Measurements from ENCODE around the gene POLR1D.
"Not testable (repeated sequence)": the region's sequence is repeated elsewhere in the genome, so short reads cannot be mapped to it uniquely, and the experiment has no call there.

Gene POLR1D

DNA sequence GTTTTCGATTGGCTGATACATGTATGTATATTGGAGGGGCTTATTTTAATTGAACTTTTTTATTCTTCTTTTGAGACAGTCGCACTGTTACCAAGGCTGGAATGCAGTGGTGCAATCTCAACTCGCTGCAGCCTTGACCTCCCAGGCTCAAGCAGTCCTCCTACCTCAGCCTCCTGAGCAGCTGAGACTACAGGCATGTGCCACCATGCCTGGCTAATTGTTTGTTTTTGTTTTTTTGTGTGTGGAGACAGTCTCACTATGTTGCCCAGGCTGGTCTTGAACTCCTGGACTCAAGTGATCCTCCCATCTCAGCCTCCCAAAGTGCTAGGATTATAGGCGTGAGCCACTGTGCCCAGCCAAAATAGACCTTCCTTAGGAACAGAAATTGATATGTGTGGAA lies 7.1 kb downstream of the POLR1D start:
- H3K27me3 ChIP-seq (ENCODE audit: control insufficient read depth, insufficient read depth, low read length); H3K27ac ChIP-seq (ENCODE audit: low read depth, low read length); H3K9me3 ChIP-seq (ENCODE audit: control insufficient read depth, insufficient read depth, low read length); H3K4me3 ChIP-seq (ENCODE audit: low read depth, low read length); H3K4me1 ChIP-seq (ENCODE audit: control insufficient read depth, insufficient read depth, low read length); H3K9ac ChIP-seq (ENCODE audit: low read depth, low read length): not testable (repeated sequence)
- H3K36me3 ChIP-seq (ENCODE audit: control insufficient read depth, insufficient read depth, low read length): peaks cover 28% of the 10 kb centered on the region

DNA sequence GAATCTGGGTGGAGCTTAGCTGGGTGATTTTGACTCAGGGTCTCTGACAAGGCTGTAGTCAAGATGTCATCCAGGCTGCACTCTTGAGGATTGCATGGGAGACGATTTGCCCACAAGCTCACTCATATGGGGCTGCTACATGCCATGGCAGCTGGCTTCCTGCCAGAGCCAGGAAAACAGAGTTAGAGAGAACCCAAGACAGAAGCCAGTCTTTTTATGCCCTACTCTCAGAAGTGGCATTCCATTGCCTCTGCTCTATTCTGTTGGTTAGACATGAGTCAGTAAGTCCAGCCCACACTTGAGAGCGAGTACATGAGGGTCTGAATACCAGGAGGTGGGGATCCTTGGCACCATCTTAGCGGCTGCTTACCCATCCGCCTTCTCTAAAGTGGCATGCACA lies 9.5 kb downstream of the POLR1D start:
- no peaks in the 10 kb centered on the region for H3K9me3 ChIP-seq (ENCODE audit: control insufficient read depth, insufficient read depth, low read length)
- H3K9ac ChIP-seq (ENCODE audit: low read depth, low read length): no peak overlapping the region
- no peak overlapping the region for H3K4me3 ChIP-seq (ENCODE audit: low read depth, low read length)
- no peak overlapping the region for H3K27ac ChIP-seq (ENCODE audit: low read depth, low read length)
- H3K27me3 ChIP-seq (ENCODE audit: control insufficient read depth, insufficient read depth, low read length): no peaks in the 10 kb centered on the region
- H3K4me1 ChIP-seq (ENCODE audit: control insufficient read depth, insufficient read depth, low read length): peaks cover 2% of the 10 kb centered on the region; the same call in 1 of the 2 replicates
- H3K36me3 ChIP-seq (ENCODE audit: control insufficient read depth, insufficient read depth, low read length): peaks cover 29% of the 10 kb centered on the region

DNA sequence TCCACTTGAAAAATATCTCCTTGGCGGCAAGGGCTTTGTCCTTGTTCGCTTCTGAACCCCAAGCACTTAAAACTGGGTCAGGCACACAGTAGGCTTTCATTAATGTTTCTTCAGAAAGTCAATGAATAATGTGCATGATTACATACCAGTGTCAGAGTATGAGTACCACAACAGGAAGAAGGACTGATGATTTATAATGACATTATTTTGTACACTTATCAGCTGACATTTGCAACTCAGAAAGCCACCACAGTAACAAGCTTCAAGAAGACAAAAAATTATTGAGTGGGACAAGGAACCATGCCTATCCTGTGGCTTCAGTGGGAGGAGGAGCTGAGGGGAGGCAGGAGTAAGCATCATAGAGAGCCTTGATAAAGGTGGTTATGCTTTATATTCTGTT lies 10.0 kb downstream of the POLR1D start:
- Histone ChIP-seq H3K27ac (ENCODE audit: low read depth, low read length) (no peak overlapping the region), H3K9me3 (ENCODE audit: control insufficient read depth, insufficient read depth, low read length) (no peaks in the 10 kb centered on the region), H3K4me1 (ENCODE audit: control insufficient read depth, insufficient read depth, low read length) (no peaks in the 10 kb centered on the region), H3K9ac (ENCODE audit: low read depth, low read length) (no peak overlapping the region), H3K36me3 (ENCODE audit: control insufficient read depth, insufficient read depth, low read length) (peaks cover 29% of the 10 kb centered on the region), H3K4me3 (ENCODE audit: low read depth, low read length) (no peak overlapping the region), H3K27me3 (ENCODE audit: control insufficient read depth, insufficient read depth, low read length) (no peaks in the 10 kb centered on the region)

DNA sequence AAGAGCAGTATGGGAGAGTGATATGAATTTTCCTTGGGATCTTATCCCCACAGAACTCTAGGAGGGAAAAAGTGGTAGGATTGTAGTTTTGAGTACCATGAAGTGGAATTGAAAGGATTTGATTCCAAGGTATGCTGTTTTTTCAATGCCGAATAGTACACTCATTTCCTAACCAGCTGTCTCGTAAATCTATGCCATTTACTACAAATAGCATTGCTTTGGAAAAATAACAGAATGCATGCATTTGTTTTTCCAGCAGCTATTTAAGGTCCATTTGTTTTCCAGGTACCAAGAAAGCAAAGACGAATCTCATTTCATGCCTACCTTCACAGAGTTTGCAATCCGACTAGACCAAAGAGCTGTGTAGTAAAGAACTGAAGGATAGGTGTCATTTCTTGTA lies 10.5 kb downstream of the POLR1D start:
- H3K9me3 ChIP-seq (ENCODE audit: control insufficient read depth, insufficient read depth, low read length): no peaks in the 10 kb centered on the region
- H3K4me1 ChIP-seq (ENCODE audit: control insufficient read depth, insufficient read depth, low read length): no peaks in the 10 kb centered on the region
- H3K9ac ChIP-seq (ENCODE audit: low read depth, low read length): no peak overlapping the region
- no peaks in the 10 kb centered on the region for H3K27me3 ChIP-seq (ENCODE audit: control insufficient read depth, insufficient read depth, low read length)
- peaks cover 29% of the 10 kb centered on the region for H3K36me3 ChIP-seq (ENCODE audit: control insufficient read depth, insufficient read depth, low read length)
- no peak overlapping the region for H3K4me3 ChIP-seq (ENCODE audit: low read depth, low read length)
- H3K27ac ChIP-seq (ENCODE audit: low read depth, low read length): no peak overlapping the region

DNA sequence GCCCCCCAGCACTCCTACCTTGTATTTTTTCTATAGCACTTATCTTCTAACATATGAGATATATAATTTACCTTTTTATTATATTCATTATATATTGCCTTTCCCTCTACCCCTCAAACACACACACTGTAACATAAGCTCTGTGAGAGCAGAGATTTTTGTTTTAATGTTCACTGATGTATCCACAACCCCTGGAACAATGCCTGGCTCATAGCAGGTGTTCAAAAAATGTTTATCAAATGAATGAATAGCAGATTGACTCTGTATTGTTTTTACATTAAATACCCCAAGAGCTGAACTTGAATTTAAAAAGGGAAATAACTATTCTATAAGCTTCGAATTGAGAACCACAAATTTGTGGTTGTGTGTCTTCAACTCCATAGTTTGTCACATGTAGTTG lies 11.0 kb downstream of the POLR1D start:
- H3K27me3 ChIP-seq (ENCODE audit: control insufficient read depth, insufficient read depth, low read length): no peaks in the 10 kb centered on the region
- no peak overlapping the region for H3K9ac ChIP-seq (ENCODE audit: low read depth, low read length)
- H3K27ac ChIP-seq (ENCODE audit: low read depth, low read length): no peak overlapping the region
- no peaks in the 10 kb centered on the region for H3K4me1 ChIP-seq (ENCODE audit: control insufficient read depth, insufficient read depth, low read length)
- H3K9me3 ChIP-seq (ENCODE audit: control insufficient read depth, insufficient read depth, low read length): no peaks in the 10 kb centered on the region
- no peak overlapping the region for H3K4me3 ChIP-seq (ENCODE audit: low read depth, low read length)
- H3K36me3 ChIP-seq (ENCODE audit: control insufficient read depth, insufficient read depth, low read length): peaks cover 29% of the 10 kb centered on the region

DNA sequence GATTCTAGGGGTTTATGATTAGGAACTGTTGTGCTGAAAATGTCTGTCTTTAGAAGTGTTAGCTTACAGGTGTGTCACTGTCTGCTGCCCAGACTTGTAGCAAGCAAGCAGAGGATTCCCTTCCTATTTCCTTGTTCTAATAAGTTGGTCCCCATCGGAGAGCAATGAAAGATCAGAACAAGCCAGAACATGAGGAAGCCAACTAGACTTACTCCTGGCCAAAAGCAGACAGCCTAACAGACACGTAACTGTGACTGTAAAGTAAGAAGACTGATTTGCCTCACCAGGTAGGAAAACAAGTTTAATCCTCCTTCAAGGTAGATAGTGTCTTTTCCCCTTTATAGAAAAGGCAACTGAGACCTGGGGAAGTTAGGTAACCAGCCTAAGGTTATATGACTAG lies 12.5 kb downstream of the POLR1D start:
- H3K9me3 ChIP-seq (ENCODE audit: control insufficient read depth, insufficient read depth, low read length): no peaks in the 10 kb centered on the region
- H3K36me3 ChIP-seq (ENCODE audit: control insufficient read depth, insufficient read depth, low read length): peaks cover 29% of the 10 kb centered on the region
- H3K9ac ChIP-seq (ENCODE audit: low read depth, low read length): no peak overlapping the region
- H3K4me1 ChIP-seq (ENCODE audit: control insufficient read depth, insufficient read depth, low read length): no peaks in the 10 kb centered on the region
- H3K27ac ChIP-seq (ENCODE audit: low read depth, low read length): no peak overlapping the region
- H3K4me3 ChIP-seq (ENCODE audit: low read depth, low read length): no peak overlapping the region
- H3K27me3 ChIP-seq (ENCODE audit: control insufficient read depth, insufficient read depth, low read length): no peaks in the 10 kb centered on the region

DNA sequence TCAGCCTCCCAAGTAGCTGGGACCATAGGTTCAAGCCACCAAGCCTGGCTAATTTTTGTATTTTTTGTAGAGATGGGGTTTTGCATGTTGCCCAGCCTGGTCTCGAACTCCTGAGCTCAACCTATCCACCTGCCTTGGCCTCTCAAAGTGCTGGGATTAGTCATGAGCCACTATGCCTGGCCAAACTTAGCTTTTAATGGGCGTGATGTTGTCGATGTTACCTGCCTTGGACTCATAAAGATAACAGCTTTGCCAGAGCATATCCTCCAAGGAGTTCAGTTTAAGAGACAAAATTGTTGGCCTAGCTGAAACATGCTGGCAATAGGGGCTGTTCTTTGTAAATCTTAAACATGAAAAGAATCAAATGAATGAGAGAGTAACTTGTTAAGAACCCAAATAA lies 13.1 kb downstream of the POLR1D start:
- Histone ChIP-seq H3K27me3 (ENCODE audit: control insufficient read depth, insufficient read depth, low read length) (no peaks in the 10 kb centered on the region), H3K4me1 (ENCODE audit: control insufficient read depth, insufficient read depth, low read length) (no peaks in the 10 kb centered on the region), H3K36me3 (ENCODE audit: control insufficient read depth, insufficient read depth, low read length) (peaks cover 29% of the 10 kb centered on the region), H3K9me3 (ENCODE audit: control insufficient read depth, insufficient read depth, low read length) (no peaks in the 10 kb centered on the region), H3K9ac (ENCODE audit: low read depth, low read length) (no peak overlapping the region), H3K4me3 (ENCODE audit: low read depth, low read length) (no peak overlapping the region), H3K27ac (ENCODE audit: low read depth, low read length) (no peak overlapping the region)

DNA sequence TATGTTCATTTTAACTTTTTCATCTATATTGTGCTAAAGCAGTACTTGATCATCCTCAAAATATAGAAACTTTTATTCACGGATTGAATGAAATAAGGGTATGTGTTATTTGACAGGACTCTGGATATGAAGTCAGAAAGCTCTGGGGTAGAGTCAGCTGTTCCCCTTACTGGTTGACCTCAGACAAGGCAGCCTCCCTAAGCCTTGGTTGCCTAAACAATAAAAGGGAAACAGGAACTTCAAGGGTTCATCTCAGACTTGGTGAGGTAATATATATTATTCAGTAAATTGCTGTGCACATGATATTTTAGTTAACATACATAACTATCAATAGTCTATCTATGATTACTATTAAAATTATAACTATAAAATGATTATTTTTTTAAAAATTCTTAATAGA lies 13.6 kb downstream of the POLR1D start:
- Histone ChIP-seq H3K27ac (ENCODE audit: low read depth, low read length) (no peak overlapping the region), H3K4me3 (ENCODE audit: low read depth, low read length) (no peak overlapping the region), H3K4me1 (ENCODE audit: control insufficient read depth, insufficient read depth, low read length) (no peaks in the 10 kb centered on the region), H3K36me3 (ENCODE audit: control insufficient read depth, insufficient read depth, low read length) (peaks cover 29% of the 10 kb centered on the region), H3K27me3 (ENCODE audit: control insufficient read depth, insufficient read depth, low read length) (no peaks in the 10 kb centered on the region), H3K9me3 (ENCODE audit: control insufficient read depth, insufficient read depth, low read length) (no peaks in the 10 kb centered on the region), H3K9ac (ENCODE audit: low read depth, low read length) (no peak overlapping the region)

DNA sequence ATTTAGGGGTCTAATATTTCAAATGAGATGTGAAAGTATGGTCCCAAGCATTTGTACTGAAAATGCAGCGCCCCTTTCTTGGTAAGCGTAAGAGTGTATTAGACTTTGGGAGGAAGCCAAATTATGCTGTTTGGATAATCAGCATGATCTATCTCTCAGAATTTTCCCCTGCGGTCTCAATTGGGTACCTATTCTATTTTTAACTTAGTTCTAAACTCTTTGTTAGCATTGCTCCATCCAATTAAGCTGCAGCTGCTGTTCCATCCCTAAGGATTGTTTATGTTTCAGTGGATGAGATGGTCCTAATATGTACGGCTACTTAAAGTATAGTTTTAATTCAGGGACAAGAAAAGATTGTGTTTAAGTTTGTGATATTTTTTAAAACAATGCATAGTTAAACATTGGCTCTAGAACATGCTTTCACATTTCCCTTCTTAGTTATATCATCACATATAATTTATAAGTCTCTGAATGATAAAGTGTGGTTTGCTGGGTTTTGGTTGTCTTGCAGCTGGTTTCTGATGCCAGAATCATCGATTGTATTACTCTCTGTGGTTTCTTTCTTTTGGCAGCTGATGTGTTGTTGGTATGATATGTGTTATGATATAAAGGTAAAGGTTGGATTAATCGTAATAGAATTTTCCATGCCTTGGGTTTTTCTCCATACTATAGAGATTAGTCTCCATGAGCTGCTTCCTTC lies 15.0 kb downstream of the POLR1D start:
- H3K4me1 ChIP-seq (ENCODE audit: control insufficient read depth, insufficient read depth, low read length): no peaks in the 10 kb centered on the region
- no peaks in the 10 kb centered on the region for H3K27me3 ChIP-seq (ENCODE audit: control insufficient read depth, insufficient read depth, low read length)
- H3K36me3 ChIP-seq (ENCODE audit: control insufficient read depth, insufficient read depth, low read length): peaks cover 21% of the 10 kb centered on the region
- H3K27ac ChIP-seq (ENCODE audit: low read depth, low read length): no peak overlapping the region
- H3K4me3 ChIP-seq (ENCODE audit: low read depth, low read length): no peak overlapping the region
- H3K9me3 ChIP-seq (ENCODE audit: control insufficient read depth, insufficient read depth, low read length): no peaks in the 10 kb centered on the region
- H3K9ac ChIP-seq (ENCODE audit: low read depth, low read length): no peak overlapping the region

DNA sequence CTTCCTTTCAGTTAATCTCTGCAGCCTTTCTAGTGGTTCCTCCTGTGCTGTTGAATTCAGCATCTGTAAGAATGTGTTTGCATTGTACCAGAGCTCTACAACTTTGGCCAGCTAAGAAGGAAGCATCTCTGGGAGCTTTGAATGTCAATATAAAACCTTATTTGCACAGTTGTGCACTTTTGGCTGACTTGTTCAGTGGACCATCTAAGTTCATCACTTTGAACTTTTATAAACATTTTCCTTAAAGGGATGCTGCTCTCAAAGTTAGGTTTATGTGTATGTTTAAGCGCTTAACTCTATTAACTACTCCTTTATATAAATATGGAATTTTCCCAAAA lies 15.6 kb downstream of the POLR1D start:
- H3K36me3 ChIP-seq (ENCODE audit: control insufficient read depth, insufficient read depth, low read length): peaks cover 20% of the 10 kb centered on the region
- no peaks in the 10 kb centered on the region for H3K9me3 ChIP-seq (ENCODE audit: control insufficient read depth, insufficient read depth, low read length)
- H3K27ac ChIP-seq (ENCODE audit: low read depth, low read length): no peak overlapping the region
- H3K9ac ChIP-seq (ENCODE audit: low read depth, low read length): no peak overlapping the region
- no peak overlapping the region for H3K4me3 ChIP-seq (ENCODE audit: low read depth, low read length)
- no peaks in the 10 kb centered on the region for H3K27me3 ChIP-seq (ENCODE audit: control insufficient read depth, insufficient read depth, low read length)
- no peaks in the 10 kb centered on the region for H3K4me1 ChIP-seq (ENCODE audit: control insufficient read depth, insufficient read depth, low read length)

DNA sequence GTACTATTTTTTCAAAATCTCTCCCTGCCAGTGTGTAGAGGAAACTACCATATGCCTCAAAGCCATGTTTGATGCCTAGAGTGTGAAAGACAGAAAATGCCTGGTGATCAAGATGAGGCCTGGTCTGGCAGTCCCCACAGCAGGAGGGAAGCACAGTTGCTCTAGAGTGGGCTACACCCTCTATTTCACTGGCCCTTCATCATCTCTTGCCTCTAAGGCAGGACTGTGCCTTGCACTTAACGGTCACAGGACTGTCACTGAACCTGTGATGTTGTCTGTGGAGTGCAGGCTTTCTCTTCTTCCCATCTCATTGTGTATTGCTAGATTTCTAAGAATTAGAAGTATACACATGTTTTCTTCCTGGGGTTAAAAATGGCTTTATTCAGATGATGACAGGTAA lies 16.3 kb downstream of the POLR1D start:
- H3K27me3 ChIP-seq (ENCODE audit: control insufficient read depth, insufficient read depth, low read length): no peaks in the 10 kb centered on the region
- no peaks in the 10 kb centered on the region for H3K4me1 ChIP-seq (ENCODE audit: control insufficient read depth, insufficient read depth, low read length)

DNA sequence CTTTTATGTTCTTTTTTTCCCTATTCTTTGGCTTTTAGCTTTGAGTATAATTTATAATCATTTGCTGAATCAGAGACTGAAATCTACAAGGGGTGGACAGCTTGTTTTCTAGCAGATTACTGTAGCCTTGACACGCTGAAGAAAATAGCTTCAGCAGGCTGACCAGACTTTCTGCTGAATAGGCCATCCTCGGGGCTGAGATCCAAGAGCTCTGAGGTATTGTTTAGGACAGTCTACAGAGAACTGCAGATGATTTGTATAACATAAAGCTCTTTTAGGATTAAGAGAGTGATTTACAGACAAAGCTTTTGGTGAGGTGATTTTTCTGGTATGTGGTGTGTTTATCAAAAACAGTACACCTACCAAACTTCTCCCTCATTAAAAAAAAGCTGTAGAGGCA lies 16.8 kb downstream of the POLR1D start:
- H3K4me3 ChIP-seq (ENCODE audit: low read depth, low read length): no peak overlapping the region
- no peak overlapping the region for H3K9ac ChIP-seq (ENCODE audit: low read depth, low read length)
- H3K27ac ChIP-seq (ENCODE audit: low read depth, low read length): no peak overlapping the region
- H3K9me3 ChIP-seq (ENCODE audit: control insufficient read depth, insufficient read depth, low read length): no peaks in the 10 kb centered on the region
- H3K36me3 ChIP-seq (ENCODE audit: control insufficient read depth, insufficient read depth, low read length): peaks cover 10% of the 10 kb centered on the region
- H3K27me3 ChIP-seq (ENCODE audit: control insufficient read depth, insufficient read depth, low read length): no peaks in the 10 kb centered on the region
- no peaks in the 10 kb centered on the region for H3K4me1 ChIP-seq (ENCODE audit: control insufficient read depth, insufficient read depth, low read length)

More for the DNA sequence above, 16.3 kb downstream of the POLR1D start:
- Histone ChIP-seq H3K36me3 (ENCODE audit: control insufficient read depth, insufficient read depth, low read length) (peaks cover 15% of the 10 kb centered on the region), H3K9me3 (ENCODE audit: control insufficient read depth, insufficient read depth, low read length) (no peaks in the 10 kb centered on the region), H3K4me3 (ENCODE audit: low read depth, low read length) (no peak overlapping the region), H3K27ac (ENCODE audit: low read depth, low read length) (no peak overlapping the region), H3K9ac (ENCODE audit: low read depth, low read length) (no peak overlapping the region)
